Central memory CD4-positive, alpha-beta T cell (primary cell): ENCODE results near the gene TOP3A.
A peak's percentile ranks its signal among the peaks of the same experiment; 100 is the strongest.
"Not testable (repeated sequence)": the region's sequence is repeated elsewhere in the genome, so short reads cannot be mapped to it uniquely, and the experiment has no call there.

Source experiments
- DNase-seq: peaks from one replicate; pipeline ENCODE4 v3.0.0; 2022
- total RNA-seq, 3 experiments: gene quantifications; one replicate each; lab custom pipeline; 2026; lab: John Stamatoyannopoulos, UW

Gene TOP3A
- 56.5 to 81.0 (median 65.1) reads per million in 3 experiments for total RNA-seq

DNA sequence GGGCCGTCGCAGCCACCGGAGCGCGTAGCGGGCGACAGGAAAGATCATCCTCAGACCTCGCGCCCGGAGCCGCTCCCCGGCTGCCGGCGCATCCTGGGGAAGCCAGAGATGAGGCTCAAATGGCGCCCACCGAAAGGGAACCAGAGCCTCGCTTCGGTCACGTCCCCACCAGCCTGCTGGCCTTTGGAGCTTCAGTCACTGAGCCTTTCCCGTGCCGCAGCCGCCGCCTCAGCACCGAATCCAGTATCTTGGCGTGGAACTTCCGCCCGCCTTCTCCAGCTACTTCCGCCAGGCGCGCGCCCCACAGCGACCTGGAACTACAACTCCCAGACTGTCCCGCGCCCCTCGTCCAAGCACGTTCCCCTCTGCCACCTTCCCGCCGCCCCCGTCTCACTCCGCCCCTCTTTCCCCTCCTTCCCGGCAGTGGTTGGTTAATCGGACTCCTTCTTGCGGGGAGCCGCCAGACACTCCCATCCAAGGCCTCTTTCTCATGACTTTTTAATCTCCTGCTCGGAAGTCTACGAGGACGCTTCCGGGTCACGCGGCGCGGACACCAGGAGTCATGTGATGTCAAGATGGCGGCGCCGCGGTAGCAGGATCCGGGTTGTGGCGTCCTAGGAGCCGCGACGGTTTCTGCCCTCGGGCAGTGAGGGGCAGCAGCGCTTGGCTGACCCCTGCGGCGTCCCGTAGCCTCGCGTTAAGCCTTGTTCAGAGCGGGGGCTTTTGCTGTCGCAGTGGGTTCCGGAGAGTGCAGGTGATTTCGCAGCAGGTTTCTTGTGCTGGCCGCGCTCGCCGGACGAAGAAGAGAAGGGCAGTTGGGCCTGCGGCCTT, at the start of gene TOP3A, which contains the start of gene SMCR8:
Gene TOP3A (minus strand): TSS at position 264 of the 831 bp plus-strand sequence. CDS start 216 bp downstream, at position 48.
Gene SMCR8 (plus strand): TSS at position 563 of the 831 bp plus-strand sequence. CDS start 497 bp downstream, outside the sequence.
- peak; percentile 98 for DNase-seq

- no peak for DNase-seq
Measured at GRCh38 chr17:18364166-18364565, 49.4 kb upstream of the TOP3A start.

DNA sequence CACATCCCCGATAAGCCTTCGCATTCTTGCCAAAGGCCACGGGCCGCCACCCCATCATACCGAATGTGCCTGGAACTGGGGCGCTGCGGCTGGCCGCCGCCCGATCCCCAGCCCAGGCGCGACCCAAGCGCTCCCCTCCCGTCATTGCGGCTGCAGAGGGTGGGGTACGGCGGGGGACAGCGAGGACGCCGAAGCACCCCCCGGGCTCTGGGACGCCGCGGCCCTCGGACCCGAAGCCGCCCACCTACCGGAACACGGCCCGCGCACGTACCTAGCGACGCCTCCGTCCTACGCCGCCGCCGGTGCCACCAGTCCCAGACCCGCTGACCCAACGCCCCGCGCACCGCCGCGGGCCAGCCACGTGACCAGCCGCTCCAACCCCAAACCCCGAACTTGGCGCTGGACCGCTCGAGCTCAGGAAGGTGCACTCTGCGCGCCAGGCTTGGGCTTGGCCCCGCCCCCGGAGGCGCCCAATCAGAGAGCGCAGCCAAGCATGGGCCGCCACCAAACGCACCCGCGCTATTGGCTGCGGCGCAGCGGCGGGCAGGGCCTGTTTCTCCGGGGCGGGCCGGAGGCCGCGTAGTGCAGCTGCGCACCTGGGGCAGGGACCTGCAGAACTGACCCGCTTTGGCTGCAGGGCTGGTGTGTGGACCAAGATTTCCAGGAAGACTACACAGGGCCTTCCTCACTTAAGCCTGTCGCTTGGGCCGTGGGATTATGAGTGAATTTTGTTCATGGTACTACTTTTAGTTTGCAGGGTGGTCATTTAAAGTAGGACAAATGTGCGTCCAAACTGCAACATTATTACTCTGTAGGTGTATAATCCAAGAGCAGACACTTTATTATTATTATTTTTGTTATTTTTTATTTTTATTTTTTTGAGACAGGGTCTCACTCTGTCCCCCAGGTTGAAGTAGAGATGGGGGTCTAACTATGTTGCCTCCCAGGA, 48.6 kb upstream of the TOP3A start, which contains the start of gene SHMT1:
Gene SHMT1 (minus strand): TSS at position 450 of the 949 bp plus-strand sequence. CDS start 7,569 bp downstream, outside the sequence.
- DNase-seq = peak; percentile 87

DNA sequence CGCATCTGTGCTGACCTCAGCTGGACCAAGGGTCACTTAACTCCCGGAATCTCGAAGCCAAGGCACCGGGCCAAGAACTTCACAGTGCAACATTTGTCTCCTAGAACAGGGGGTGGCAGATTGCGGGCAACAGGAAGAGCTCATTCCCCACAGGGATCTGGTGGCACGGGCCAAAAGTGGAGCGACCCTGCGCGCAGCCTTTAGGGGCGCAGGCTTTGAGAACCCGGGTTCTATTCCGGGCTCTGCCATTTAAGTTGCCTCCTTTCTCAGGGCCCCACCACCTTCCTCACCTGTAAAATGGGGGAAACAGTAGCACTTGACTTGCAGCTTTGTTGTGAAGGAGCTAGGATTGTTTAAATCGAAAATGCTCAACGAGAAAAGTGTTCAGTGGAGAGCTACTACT, 47.9 kb upstream of the TOP3A start:
- DNase-seq = no peak

DNA sequence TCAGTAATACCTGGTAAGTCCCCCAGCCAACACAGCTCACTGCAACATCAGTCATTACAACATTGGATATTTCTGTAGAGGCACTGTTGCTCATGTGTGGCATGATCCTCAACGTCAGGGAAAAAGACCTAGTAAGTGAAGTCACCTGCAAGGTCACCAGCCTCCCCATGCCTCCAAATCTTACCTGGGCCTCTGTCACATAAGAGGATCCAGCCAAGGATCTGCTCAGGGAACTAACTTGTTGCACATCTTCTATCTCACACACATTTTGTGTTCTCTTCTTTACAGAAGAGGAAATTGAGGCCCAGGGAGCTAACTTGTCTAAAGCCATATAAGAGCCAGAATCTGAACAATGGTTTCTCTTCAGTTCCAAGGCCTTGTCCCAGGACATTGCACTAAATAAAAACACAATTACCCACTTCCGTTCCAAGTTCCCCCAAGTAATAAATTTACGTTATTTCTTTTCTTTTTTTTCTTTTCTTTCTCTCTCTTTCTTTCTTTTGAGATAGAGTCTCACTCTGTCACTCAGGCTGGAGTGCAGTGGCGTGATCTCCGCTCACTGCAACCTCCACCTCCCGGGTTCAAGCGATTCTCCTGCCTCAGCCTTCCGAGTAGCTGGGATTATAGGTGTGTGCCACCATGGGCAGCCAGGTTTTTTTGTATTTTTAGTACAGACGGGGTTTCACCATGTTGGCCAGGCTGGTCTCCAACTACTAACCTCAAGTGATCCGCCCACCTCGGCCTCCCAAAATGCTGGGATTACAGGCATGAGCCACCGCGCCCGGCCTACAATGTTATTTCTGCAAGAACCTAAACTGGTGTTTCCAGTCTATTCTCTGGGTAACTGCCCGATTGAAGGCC, 47.3 kb upstream of the TOP3A start:
- DNase-seq = no peak

GRCh38 chr17:18360518-18360917, 45.7 kb upstream of the TOP3A start:
- DNase-seq = no peak

- no peak for DNase-seq
Measured at GRCh38 chr17:18356624-18357023, 41.8 kb upstream of the TOP3A start.

DNA sequence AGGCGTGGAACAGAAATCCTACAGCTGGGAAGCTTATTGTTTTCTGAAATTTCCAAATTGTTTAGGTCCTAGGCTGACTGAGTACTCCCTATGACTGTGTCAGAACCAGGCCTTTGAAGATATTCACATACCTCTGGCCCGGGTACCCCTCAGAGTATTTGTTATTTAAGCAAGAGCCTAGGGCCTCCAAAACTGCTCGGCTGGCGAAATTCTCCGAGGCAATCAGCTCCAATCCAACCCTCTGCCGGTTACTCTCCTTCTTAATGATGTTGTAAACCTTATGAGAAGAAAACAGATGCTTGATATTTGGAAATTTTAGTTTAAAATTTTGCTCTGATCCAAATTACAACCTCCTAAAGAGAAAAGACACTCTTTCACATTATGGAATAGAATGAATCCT, 38.7 kb upstream of the TOP3A start:
- DNase-seq = no peak

- no peak for DNase-seq
Measured at GRCh38 chr17:18344021-18344420, 29.2 kb upstream of the TOP3A start.

DNA sequence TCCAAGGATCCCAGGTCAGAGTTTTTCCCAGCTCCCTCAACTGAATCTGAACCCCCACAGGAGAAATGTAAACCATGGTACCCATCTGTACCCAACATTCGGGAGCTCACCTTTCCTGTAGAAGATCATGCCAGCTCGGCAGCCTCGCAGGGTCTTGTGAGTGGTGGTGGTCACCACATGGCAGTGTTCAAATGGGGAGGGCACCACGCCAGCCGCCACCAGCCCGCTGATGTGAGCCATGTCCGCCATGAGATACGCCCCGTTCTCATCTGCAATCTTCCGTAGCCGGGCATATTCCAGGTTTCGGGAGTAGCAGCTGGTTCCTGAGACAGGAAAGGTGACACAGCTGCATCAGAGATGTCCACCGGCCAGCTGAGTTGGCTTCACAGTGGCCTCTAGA, 25.1 kb upstream of the TOP3A start:
- DNase-seq = no peak

DNA sequence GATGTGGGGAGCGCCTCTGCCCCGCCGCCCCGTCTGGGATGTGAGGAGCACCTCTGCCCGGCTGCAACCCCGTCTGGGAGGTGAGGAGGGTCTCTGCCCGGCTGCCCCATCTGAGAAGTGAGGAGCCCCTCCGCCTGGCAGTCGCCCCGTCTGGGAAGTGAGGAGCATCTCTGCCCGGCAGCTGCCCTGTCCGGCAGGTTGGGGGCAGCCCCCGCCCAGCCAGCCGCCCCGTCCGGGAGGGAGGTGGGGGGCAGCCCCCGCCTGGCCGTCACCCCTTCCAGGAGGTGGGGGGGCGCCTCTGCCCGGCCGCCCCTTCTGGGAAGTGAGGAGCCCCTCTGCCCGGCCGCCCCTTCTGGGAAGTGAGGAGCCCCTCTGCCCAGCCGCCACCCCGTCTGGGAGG, 23.4 kb upstream of the TOP3A start:
- DNase-seq = not testable (repeated sequence)

GRCh38 chr17:18332909-18333489, 18.2 kb upstream of the TOP3A start:
- DNase-seq = no peak

DNA sequence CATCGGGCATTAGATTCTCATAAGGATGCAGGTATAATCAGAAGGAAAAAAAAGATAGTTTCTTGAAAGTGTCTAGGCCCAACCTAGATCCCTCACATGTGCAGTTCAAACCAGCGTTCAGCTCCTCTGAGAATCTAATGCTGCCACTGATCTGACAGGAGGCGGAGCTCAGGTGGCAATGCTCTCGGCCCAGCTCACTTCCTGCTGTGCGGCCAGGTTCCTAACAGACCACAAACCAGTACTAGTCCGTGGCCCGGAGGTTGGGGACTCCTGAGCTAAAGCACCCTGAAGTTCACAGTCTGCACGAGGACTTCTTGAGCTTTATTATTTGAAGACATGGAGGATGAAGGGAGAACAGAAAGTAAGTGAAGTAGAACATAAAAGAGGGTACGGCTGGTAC, 17.1 kb upstream of the TOP3A start:
- no peak for DNase-seq

- DNase-seq = no peak
Measured at GRCh38 chr17:18328643-18329204, 13.9 kb upstream of the TOP3A start.

- no peak for DNase-seq
Measured at GRCh38 chr17:18327556-18327955, 12.8 kb upstream of the TOP3A start.

DNA sequence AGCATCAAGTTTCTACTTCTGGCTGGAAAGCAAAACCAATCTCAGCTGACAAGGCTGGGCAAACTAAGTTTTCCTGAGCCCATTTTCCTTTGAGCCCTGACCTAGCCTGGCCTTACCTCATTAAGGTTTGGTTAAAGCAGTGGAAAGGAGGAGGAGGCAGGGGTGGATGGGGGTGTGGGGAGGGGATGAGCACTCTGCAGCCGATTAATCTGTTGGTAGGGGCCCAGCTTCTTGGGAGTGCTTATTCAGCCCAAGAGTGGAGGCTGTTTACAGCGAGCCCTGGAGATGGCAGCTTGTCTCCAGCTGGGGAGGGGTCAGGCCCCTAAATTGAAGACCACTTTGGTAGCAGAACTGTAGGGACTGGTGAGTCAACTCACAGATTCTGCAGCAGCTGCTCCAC, 12.3 kb upstream of the TOP3A start:
- no peak for DNase-seq

DNA sequence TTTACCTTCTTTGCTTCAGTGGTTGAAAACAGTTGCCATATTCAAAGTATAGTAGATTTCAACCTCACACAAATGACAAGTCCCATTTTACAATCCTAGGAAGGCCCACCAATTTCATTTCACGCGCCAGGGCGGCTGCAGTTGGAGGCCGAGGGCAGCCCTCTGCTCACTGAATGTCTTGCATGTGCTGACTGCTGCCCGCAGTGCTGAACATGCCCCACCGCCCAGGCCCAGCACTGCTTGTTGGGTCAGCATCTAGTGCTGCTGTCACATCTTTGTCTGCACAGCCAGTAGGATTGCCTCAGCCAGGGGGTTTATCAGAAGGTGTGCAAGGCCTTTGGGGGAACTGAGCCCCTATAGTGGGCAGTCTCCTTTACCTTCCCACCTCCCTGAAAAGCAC, 11.8 kb upstream of the TOP3A start:
- no peak for DNase-seq

DNA sequence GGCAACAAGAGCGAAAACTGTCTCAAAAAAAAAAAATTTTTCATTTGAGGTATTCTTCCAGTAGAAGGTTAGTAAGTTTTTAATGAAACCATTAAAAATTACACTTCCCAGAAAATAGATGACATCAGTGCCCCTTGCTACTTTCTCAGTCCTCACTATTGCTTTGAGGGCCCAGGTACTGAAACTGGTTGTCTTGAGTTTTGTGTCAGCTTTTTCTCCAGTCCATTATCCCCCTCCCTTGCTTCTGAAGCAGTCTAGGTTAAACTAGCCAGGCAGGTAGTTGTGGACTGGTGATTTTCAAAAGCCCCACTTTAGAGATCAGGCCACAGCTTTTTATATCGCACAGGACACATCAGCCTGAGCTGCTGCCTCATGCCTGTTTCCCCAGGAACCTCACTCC, 11.2 kb upstream of the TOP3A start:
- no peak for DNase-seq

DNA sequence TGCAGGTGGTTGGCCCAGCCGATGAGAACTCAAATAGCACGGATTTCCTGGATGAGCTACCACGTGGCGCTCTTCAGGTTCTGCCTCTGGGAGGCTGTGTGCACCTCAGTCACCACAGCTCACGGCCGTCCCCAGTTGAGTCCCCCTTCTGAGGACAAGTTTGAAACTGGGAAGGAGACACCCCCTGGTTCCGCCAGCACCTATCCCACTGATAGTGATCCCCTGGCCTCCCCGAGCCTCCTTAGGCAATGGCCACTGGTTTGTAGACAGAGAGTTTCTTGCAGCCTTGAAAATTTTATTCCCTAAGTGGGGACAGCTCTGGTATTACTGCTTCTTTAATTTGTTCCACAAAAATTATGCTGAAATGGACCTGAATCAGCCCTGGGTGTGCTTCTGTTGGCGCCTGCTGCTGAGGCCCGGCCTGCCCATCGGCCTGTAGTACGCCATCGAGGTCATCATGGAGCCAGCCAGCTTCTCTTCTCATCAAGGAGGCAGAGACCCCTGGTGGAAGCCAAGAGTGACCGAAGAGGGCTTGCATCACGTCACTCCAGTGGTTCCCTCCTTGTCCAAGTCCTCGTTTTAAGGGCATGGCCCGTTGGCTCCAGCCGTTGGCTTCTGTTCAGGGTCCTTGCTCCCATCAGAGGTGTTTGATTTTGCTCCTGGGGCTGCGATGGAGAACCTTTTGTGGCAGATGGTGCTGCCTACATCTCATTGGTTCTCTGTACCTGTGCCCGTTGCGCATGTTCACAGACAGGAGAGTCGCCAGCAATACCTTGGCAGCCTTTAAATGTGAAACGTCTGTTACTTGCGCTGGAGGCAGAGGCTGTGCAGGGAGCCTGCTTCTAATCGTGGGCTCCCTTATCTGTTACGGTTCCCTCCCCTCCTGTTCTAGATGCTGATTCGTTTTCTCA, 9.6 kb upstream of the TOP3A start:
- no peak for DNase-seq

GRCh38 chr17:18323507-18324139, 8.8 kb upstream of the TOP3A start:
- no peak for DNase-seq
